IPS-18c (cell line): ENCODE data around the gene F2.
"Not testable (repeated sequence)": the region's sequence is repeated elsewhere in the genome, so short reads cannot be mapped to it uniquely, and the experiment has no call there.

ENCODE experiments used
- H3K4me3 ChIP-seq: 2 replicates; pipeline ENCODE4 v1.7.0; 2013; ENCODE audit warnings: low read depth, mild to moderate bottlenecking, low read length, moderate library complexity; ENCODE audit not compliant: insufficient read depth
- H3K9me3 ChIP-seq: one replicate; pipeline ENCODE4 v1.6.1; 2013; ENCODE audit warnings: mild to moderate bottlenecking, low read length, moderate library complexity; ENCODE audit not compliant: control insufficient read depth, insufficient read depth

Gene F2

DNA sequence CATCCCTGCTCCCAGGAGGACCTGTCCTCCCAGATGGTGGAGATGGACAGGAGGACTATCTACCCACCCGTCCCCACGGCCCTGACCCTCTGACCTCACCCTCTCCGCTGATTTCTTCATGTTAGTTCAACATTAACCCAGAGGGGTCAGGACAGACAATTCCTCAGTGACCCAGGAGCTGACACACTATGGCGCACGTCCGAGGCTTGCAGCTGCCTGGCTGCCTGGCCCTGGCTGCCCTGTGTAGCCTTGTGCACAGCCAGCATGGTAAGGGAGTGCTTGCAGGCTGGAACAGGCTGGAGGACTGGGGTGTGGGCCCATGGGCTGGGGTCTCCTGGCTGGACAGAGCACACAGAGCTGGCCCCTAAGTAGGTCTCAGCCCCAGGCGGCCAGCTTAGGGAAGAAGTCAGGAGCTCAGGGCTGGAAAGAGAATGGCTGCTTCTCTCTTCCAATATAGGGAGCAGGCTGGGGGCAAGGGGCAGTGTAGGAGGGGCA, at the start of gene F2:
TSS of gene F2 (plus strand) at position 166 of the 495 bp plus-strand sequence. CDS start at position 189, 23 bp downstream.
- no peak within 1 kb of the TSS for H3K4me3 ChIP-seq
- H3K9me3 ChIP-seq: no peaks in the 10 kb centered on the region

DNA sequence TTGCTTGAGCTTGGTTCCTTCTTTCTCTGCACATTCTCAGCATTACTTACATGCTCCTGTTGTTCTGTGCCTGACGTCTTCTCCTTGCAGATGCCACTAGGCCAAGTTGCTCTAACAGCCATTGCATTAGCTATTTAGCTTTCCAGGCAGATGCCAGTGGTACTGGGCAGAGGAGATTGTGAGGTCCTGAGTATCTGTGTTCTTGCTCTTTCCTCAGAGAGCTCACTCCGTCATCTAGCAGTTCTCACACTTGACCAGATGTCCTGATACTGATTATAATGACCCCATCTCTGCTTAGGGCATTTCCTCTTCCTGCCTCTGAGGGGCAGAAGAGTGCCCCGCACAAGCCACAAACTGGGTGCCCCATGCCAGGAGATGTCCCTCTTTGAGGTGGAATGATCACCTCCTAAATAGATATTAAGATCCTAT, 49.3 kb upstream of the F2 start:
- H3K9me3 ChIP-seq: no peaks in the 10 kb centered on the region

DNA sequence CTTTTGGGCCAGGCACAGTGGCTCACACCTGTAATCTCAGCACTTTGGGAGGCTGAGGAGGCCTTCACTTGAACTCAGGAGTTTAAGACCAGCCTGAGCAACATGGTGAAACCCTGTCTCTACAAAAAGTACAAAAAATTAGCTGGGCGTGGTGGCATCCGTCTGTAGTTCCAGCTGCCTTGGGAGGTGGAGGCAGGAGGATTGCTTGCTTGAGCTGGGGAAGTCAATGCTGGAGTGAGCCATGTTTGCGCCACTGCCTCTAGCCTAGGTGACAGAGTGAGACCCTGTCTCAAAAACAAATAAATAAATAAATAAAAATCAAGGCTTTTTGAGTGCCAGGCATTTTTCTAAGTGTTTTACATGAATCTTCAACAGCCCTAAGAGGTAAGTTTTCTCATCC, 48.5 kb upstream of the F2 start:
- H3K4me3 ChIP-seq: not testable (repeated sequence)

More for the DNA sequence above, 49.3 kb upstream of the F2 start:
- no peak overlapping the region for H3K4me3 ChIP-seq

DNA sequence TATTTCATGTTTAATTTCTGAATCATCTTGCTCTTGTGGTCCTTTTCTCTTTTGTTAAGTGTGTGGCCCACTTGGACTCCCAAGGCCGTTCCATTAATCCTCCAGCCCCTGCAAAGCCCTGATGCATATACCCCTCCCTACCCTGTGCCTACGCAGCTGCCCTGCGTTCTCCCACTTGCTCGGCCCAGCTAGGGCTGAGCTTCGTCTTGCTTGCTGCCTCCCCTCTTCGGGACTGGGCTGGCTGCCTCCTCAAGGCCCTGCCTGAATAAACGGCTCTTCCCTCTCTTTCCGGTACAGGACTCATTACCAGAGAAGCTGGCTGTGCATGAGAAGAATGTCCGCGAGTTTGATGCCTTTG, 47.1 kb upstream of the F2 start:
- no peaks in the 10 kb centered on the region for H3K9me3 ChIP-seq
- no peak overlapping the region for H3K4me3 ChIP-seq

More for the DNA sequence above, 48.5 kb upstream of the F2 start:
- not testable (repeated sequence) for H3K9me3 ChIP-seq

DNA sequence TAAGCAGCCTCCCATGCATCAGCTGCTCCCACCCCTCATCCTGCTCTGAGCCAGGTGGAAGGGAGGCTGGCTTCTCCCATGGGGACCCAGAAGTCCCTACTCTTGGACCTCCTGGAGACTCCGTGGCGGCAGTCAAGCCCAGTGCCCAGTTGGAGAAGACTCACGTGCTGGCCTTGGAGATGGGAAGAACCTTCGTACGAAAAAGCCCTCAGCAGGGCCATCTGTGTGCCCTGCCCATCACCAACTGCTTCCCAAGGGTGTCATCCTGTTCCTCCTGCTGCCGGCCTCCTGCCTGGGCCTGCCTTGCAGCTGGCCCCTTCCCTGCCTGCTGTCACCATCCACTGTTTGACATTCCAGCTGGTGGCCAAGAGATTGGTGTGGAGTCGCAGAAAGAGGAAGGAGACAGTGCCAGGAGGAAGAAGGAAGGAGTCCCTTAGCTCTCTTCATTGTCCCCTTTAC, 46.6 kb upstream of the F2 start:
- H3K9me3 ChIP-seq: no peaks in the 10 kb centered on the region

DNA sequence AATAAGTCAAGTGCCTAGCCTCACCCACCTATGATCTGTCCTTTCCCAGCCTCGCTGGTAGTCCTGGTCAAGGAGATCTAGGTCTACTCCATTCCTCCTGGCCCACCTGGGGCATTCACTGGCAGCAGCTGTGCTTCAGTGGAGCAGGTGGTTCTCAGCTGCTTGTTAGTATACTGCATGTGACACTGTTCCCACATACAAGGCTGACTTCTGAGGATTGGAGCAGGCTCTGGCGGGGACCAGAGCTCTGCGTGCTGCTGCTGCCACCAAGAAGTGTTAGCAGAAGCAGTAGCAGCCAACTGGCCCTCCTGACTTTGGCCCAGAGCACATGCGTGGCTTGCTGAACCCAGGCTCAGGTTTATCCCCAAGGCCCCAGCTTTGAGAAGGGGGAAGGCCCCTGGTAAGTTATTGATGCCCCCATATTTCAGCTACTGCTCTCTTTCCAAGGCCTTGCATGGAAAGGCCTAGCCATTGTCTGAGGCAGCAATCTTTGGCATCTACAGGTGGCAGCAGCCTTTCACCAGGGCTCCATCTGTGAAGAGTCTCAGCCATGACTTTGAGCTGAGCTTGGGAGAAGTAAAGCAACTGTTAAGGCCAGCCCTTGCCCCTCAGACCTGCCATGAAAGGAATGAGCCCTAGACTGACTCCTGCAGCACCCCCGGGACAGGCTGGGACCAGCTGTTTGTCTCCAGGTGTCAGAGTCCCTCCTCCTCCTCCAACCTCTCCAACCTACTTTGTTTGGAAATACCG, 45.1 kb upstream of the F2 start:
- Histone ChIP-seq H3K9me3 (no peaks in the 10 kb centered on the region), H3K4me3 (no peak overlapping the region)

More for the DNA sequence above, 46.6 kb upstream of the F2 start:
- no peak overlapping the region for H3K4me3 ChIP-seq

DNA sequence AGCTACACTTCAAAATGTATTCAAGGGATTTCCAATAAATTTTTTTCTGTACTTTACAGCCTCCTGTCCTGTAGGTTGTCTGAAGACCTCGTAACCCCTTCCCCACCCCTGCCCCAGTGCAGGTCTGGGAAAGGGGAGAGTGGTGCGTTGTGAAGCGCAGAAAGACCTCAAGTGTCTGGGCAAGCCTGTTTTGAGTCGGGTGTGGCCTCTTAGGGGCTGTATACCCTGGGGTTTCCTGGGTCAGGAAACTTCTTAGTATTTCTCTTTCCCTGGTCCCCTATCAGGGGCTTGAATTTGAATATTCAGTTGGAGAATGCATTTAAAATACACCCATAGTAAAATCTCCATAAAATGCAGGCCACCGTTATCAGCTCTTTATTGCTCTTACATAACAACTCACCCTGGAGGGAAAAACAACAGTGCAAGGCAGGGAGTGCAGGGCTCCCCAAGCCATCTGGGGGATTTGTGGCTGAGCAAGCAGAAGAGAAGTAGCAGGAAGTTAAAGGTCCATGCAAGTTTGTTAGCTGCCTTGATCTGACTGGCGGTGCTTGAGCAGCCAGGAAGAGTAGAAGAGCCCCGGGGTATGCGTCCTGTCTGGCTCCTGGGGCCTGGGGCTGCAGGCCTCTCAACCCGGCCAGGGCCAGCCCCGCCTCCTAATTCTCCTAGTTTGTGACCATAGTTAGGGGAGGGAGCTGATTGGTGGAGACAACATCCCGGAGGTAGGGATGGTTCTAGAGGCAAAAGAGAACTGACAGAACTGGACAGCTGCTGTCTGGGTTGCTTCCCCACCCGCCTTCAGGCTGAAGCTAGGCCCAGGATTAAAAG, 44.3 kb upstream of the F2 start:
- Histone ChIP-seq H3K4me3 (no peak overlapping the region; the same call in 1 of the 2 replicates), H3K9me3 (no peaks in the 10 kb centered on the region)

DNA sequence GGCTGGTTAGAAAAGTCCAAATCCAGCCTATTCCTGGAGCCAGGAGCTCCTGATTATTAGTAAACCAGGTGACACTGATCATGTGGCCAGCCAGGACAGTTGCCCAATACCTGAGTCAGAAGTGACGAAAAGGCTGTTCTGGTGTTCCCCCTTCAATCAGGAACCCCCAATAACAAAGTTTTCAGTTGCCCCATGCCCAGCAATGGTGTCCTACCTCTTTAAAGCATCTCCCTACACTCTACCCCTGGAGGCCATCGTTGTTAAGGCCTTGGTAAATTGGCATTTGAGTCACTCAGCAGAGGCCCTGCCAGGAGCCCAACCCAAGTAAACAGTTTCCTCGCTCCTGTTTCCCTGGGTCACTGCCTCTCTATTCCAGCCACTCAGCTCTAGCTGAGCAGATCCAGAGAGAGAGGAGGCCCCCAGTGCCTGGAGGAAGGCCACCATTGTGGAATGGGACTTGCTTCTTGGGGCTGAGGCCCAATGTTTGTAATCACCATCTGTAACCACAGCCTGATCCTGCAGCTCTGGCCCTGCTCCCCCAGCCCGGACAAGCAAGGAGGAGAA, 43.6 kb upstream of the F2 start:
- no peak overlapping the region for H3K4me3 ChIP-seq
- H3K9me3 ChIP-seq: no peaks in the 10 kb centered on the region

DNA sequence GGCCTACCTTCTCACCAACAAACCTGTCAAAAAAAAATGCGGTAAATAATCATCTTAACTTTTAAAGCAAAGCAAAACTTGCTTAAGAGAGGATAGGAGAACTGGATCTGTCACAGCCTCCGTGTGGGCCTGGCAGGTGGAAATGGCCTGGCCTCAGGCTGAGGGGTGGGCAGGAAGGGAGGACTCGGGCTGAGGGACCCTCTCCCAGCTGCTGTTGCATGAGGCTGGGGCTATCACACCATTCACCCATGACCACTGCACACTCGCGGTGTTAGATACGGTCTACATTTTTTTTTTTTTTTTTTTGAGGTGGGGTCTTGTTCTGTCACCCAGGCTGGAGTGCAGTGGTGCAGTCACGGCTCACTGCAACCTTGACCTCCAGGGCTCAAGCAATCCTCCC, 43.1 kb upstream of the F2 start:
- Histone ChIP-seq H3K4me3 (no peak overlapping the region), H3K9me3 (no peaks in the 10 kb centered on the region)

DNA sequence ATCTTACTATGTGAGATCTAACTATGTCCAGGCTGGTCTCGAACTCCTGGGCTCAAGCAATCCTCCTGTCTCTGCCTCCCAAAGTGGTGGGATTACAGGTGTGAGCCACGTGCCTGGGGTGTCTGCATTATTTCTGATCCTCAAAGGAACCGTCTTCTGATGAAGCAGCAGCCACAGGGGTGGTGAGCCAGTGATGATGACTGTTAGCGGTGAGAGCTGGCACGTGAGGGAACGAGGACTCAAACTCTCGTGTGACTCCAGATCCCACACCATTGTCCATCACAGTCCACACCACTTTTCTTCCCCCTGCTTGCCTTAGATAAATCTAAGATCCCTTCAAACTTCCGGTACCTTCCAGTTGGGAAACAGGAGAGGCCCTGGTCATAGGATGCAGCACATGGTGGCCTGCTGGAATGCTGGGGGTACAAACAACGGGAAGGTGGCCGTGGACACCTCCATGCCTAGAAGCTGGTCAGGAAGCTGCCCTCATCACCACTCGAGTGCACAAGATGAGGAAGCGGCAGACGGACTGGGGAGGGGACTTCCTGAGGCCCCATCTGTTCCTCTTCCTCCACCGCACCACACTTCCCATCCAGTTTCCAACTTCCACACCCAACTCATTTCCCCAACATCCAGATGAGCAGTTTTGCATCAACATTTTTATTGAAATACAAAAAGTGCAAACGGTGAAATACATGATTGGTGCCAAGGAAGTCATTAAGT, 42.4 kb upstream of the F2 start:
- no peak overlapping the region for H3K4me3 ChIP-seq
- H3K9me3 ChIP-seq: no peaks in the 10 kb centered on the region

DNA sequence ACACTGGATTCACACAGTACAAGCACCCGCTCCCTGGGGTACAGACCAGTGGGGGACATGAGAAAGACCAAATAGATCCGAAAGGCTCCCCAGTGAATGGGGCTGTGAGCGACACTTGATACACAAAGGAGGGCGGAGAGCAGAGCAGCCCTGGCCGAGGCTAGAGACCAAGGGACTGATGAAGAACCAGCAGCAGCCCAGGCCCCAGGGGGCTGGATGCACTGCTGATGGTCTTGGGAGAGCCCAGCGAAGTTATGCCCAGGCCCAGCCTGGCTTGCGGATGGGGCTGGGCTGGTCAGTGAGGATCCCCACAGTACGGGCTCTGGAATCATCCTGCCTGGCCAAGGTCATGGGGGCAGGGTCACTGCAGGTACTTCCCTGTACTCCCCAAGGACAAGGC, 41.8 kb upstream of the F2 start:
- no peaks in the 10 kb centered on the region for H3K9me3 ChIP-seq
- H3K4me3 ChIP-seq: no peak overlapping the region

DNA sequence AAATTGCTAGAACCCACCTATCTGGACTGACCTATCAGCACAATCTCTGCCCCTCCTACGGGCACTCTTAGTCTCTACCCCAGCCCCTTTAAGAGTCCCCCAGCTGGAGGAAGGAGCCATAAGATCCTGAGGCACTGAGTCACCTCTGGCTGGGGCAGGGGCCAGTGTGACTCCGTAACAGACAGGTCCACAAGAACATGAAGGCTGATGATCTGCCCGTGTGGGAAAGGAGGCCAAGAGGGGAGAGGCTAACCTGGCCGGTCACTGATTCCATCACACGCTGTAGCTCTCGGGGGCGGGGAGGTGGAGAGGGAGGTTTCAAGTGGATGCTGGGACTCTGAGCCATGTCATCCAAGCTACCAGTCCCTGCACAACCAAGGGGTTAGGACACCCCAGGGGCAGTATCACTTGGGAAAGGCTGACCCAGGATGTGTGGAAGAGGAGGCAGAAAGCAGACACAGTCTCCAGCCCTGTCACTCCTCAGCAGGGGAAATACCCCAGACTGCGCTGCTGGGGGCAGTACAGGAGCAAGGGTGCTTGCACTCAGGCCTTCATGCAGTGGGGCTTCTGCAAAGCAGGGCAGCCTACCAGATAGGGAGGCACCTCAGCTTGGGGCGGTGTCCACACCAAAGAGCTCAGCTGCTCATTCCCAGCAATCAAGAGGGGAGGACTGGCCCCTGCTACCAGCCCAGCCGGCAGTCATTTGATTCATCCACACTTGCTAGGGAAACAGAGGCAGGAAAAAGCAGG, 40.8 kb upstream of the F2 start:
- H3K9me3 ChIP-seq: no peaks in the 10 kb centered on the region

DNA sequence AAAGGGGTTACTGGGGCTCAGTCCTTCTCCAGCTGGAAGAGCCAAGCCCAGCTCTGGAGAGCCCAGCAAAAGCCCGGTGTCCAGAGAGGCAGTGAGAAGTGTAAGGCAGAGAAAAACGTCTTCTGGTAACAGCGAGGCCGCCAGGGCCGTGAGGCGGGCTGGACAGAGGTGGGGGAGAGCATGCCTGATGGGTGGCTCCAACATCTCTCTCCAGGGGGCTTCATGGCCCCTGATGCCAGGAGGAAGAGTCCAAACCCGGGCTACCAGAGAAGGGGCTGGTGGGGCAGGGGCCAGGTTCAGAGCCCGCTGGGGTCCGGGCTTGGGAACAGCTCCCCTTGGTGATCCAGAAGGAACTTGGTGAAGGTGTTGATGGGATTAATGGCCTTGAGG, 40.3 kb upstream of the F2 start:
- Histone ChIP-seq H3K4me3 (no peak overlapping the region), H3K9me3 (no peaks in the 10 kb centered on the region)

More for the DNA sequence above, 40.8 kb upstream of the F2 start:
- H3K4me3 ChIP-seq: no peak overlapping the region

DNA sequence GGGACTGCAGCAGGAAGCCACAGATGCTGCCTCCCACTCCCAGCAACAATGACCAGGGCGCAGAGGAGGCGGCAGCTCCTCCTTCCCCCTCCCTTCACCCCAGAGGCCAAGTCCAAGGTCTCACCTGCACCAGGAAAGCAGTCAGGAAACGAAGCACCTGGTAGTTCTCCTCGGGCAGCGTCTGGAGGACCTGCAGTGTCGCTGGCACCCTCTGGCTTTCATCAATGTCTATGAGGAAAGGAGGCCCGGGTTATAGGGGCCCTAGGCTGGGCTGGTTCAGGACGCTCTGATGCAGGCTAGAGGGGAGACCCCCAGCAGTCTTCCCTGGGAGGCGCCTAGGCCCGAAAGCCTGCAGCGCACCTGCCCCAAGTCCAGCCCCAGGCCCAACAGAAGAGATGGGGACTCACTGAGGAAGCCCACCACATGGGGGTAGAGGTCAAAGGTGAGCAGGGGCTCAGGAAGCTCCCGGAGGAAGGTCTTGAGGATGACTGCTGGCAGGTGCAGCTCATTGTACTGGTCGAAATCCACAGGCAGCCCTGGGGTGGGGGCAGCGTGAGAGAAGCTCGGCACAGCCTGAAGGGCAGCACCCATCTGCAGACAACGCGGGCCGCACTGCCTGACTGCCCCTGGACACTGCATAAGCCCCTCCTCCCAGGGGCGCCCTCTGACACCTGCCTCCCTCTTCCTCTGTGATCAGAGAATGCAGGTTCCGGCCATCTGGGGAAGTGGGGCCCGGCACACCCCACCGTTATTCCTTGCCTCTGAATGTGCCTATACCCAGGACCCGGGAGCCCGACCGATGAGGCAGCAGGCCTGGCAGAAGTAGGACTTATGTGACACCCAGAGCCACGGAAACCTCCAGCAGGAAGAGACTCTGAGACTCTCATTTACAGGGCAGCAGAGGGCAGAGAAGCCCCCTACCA, 39.5 kb upstream of the F2 start:
- Histone ChIP-seq H3K4me3 (no peak overlapping the region), H3K9me3 (no peaks in the 10 kb centered on the region)

DNA sequence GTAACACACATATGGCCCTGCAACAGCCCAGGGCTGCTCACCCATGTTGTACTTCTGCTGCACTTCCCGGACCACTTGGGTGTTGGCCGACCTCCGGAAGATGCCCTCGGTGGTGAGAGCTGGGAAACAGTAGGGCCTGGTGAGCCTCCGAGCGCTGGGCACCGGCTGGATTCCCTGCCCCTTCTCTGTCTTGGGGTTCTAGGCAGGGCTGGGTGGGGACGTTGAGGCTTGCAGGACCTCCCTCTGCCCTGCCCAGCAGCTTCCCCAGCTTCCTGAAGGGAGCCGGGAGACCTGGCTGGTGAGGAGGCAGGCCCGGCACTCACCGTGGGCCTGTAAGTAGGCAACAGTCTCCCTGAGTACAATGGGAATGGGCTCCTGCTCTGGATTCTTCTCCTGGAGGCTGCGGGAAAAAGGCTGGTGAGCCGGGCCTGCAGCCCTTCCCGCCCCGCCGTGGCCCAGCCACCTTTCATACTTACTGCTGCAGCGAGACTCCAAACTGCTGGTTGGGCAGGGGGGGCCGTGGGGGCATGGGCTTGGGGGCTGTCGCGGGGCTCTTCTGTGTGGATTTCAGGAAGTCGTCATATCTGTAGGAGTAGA, 38.8 kb upstream of the F2 start:
- no peaks in the 10 kb centered on the region for H3K9me3 ChIP-seq

More for the DNA sequence above, 38.8 kb upstream of the F2 start:
- H3K4me3 ChIP-seq: no peak overlapping the region
